GM13976 (cell line): ENCODE measurements around the gene CHRNA7.

Source experiments
- DNase-seq: peaks from one replicate; pipeline ENCODE4 v3.0.0; 2012; ENCODE audit warnings: low spot score
- CTCF ChIP-seq: IDR thresholded peaks from 2 replicates; pipeline ENCODE4 v1.5.1; 2012; ENCODE audit warnings: borderline replicate concordance, mild to moderate bottlenecking; ENCODE audit not compliant: insufficient read depth; ENCODE audit errors: extremely low read depth, missing control alignments, control extremely low read depth
- in situ Hi-C: fragments of 300-500 bp; cut with MboI; formaldehyde crosslinking; loops from one replicate; pipeline ENCODE4 v1.12.0; 2022; ENCODE audit warnings: low sequenced_read_pairs, mixed read lengths, inconsistent platforms; ENCODE audit not compliant: unreplicated experiment

CHRNA7 gene

GRCh38 chr15:32029862-32030781 lies at the start of gene CHRNA7:
Gene CHRNA7 (plus strand): TSS chr15:32030515. CDS start chr15:32030595, 80 bp downstream.
- in situ Hi-C loops, result no loop called here
- peak; percentile 59 for DNase-seq
- TF ChIP-seq CTCF, result no peak

GRCh38 chr15:31985607-31986006 lies 44.7 kb upstream of the CHRNA7 start:
- no peak for TF ChIP-seq CTCF
- in situ Hi-C loops, result no loop called here
- no peak for DNase-seq

- TF ChIP-seq CTCF, result no peak
- no peak for DNase-seq
- in situ Hi-C loops, result no loop called here
Observed at GRCh38 chr15:31993062-31993461, 37.3 kb upstream of the CHRNA7 start.

- in situ Hi-C loops, result no loop called here
- DNase-seq, result no peak
- TF ChIP-seq CTCF, result no peak
Observed at GRCh38 chr15:31997711-31998110, 32.6 kb upstream of the CHRNA7 start.

GRCh38 chr15:32003558-32003957 lies 26.8 kb upstream of the CHRNA7 start:
- no peak for TF ChIP-seq CTCF
- DNase-seq, result no peak
- in situ Hi-C loops, result no loop called here

GRCh38 chr15:32004249-32004648 lies 26.1 kb upstream of the CHRNA7 start:
- no peak for TF ChIP-seq CTCF
- in situ Hi-C loops, result no loop called here
- DNase-seq, result no peak

GRCh38 chr15:32007355-32007960 lies 22.9 kb upstream of the CHRNA7 start:
- in situ Hi-C loops, result no loop called here
- DNase-seq, result no peak
- no peak for TF ChIP-seq CTCF
